IMR-90 (cell line): Measurements from ENCODE around the gene BTF3. TPM values are rescaled to one million over a fixed set of nuclear protein-coding genes. Genes with fewer than 3 reads are reported as not detected.

Experiments used
- ATAC-seq: fragments of 200-7000 bp; cut with Tn5 transposase; 2 replicates; pipeline ENCODE4 v1.9.1; 2020; ENCODE audit warnings: low read depth, mild to moderate bottlenecking, moderate library complexity
- BruUV-seq: library from RNA; stranded (reverse); fragments of 400-500 nt; replicated peaks from 2 replicates; lab custom pipeline; 2021; lab: Mats Ljungman, UMichigan
- CTCF ChIA-PET: fragments of 300-600 bp; formaldehyde crosslinking; extraction: SDS; loops from one replicate; lab custom pipeline; 2021; ENCODE audit warnings: antibody characterized with exemption; lab: Yijun Ruan, JAX
- POLR2A ChIA-PET: fragments of 300-600 bp; sonication (Branson Sonifier 250); formaldehyde crosslinking; loops from one replicate; lab custom pipeline; 2022; ENCODE audit warnings: antibody characterized with exemption; ENCODE audit not compliant: unreplicated experiment; lab: Charles Lee
- DNase-seq: peaks from one replicate; pipeline ENCODE4 v3.0.0; 2013
- H2AFZ ChIP-seq: replicated peaks from 2 replicates; pipeline ENCODE3; 2013; ENCODE audit warnings: low read length, mild to moderate bottlenecking; ENCODE audit not compliant: poor library complexity
- H2AK5ac ChIP-seq: 2 replicates; pipeline ENCODE4 v1.6.1; 2013; ENCODE audit warnings: low read depth, low read length, inconsistent platforms
- H2AK9ac ChIP-seq: replicated peaks from 2 replicates; pipeline ENCODE3; 2013; ENCODE audit warnings: mild to moderate bottlenecking, low read depth, low read length, moderate library complexity; ENCODE audit not compliant: poor library complexity
- H2BK120ac ChIP-seq: 2 replicates; pipeline ENCODE4 v1.6.1; 2013; ENCODE audit warnings: low read depth, low read length, inconsistent platforms
- H2BK15ac ChIP-seq: 3 replicates; pipeline ENCODE4 v1.6.1; 2013; ENCODE audit warnings: low read depth, low read length, inconsistent platforms
- H2BK20ac ChIP-seq: 2 replicates; pipeline ENCODE4 v1.6.1; 2013; ENCODE audit warnings: low read depth, mild to moderate bottlenecking, inconsistent platforms, low read length, moderate library complexity
- H2BK5ac ChIP-seq: 2 replicates; pipeline ENCODE4 v1.6.1; 2013; ENCODE audit warnings: mild to moderate bottlenecking, low read depth, low read length, inconsistent platforms; ENCODE audit not compliant: poor library complexity, severe bottlenecking
- H3K14ac ChIP-seq: replicated peaks from 2 replicates; pipeline ENCODE4 v1.6.1; 2013; ENCODE audit warnings: low read depth, low read length, inconsistent platforms
- H3K18ac ChIP-seq: 2 replicates; pipeline ENCODE4 v1.6.1; 2013; ENCODE audit warnings: low read depth, low read length, control low read depth
- H3K23ac ChIP-seq: 2 replicates; pipeline ENCODE4 v1.6.1; 2013; ENCODE audit warnings: low read depth, low read length, inconsistent platforms
- H3K27ac ChIP-seq: 2 replicates; pipeline ENCODE4 v1.5.1; 2013; ENCODE audit warnings: mild to moderate bottlenecking, control low read depth, low read length; ENCODE audit not compliant: insufficient read depth
- H3K27me3 ChIP-seq: 2 replicates; pipeline ENCODE4 v1.6.1; 2013; ENCODE audit warnings: low read length; ENCODE audit not compliant: control insufficient read depth, insufficient read depth
- H3K36me3 ChIP-seq: 2 replicates; pipeline ENCODE4 v1.6.1; 2013; ENCODE audit warnings: low read length, mixed read lengths; ENCODE audit not compliant: control insufficient read depth, insufficient read depth
- H3K4ac ChIP-seq: 2 replicates; pipeline ENCODE4 v1.6.1; 2013; ENCODE audit warnings: low read depth, low read length, inconsistent platforms
- H3K4me1 ChIP-seq: 2 replicates; pipeline ENCODE4 v1.6.1; 2013; ENCODE audit warnings: low read length, mixed read lengths; ENCODE audit not compliant: control insufficient read depth, insufficient read depth
- H3K4me2 ChIP-seq: 2 replicates; pipeline ENCODE4 v1.6.1; 2013; ENCODE audit warnings: low read depth, mild to moderate bottlenecking, control low read depth, low read length, moderate library complexity
- H3K4me3 ChIP-seq: 2 replicates; pipeline ENCODE4 v1.5.1; 2013; ENCODE audit warnings: low read depth, mild to moderate bottlenecking, control low read depth, low read length, moderate library complexity; ENCODE audit not compliant: insufficient read depth
- H3K56ac ChIP-seq: 2 replicates; pipeline ENCODE4 v1.6.1; 2013; ENCODE audit warnings: low read length, inconsistent platforms; ENCODE audit not compliant: insufficient read depth; ENCODE audit errors: extremely low read depth
- H3K79me1 ChIP-seq, 2 experiments: 2 replicates each; pipeline ENCODE4 v1.6.1; 2013; ENCODE audit warnings: low read length in 2 of 2, inconsistent platforms in 1 of 2, low read depth in 1 of 2
- H3K9ac ChIP-seq: 2 replicates; pipeline ENCODE4 v1.6.1; 2013; ENCODE audit warnings: low read depth, low read length, control low read depth
- H3K9me1 ChIP-seq: 2 replicates; pipeline ENCODE4 v1.6.1; 2013; ENCODE audit warnings: low read length, inconsistent platforms; ENCODE audit not compliant: insufficient read depth
- H3K9me3 ChIP-seq: 2 replicates; pipeline ENCODE4 v1.6.1; 2013; ENCODE audit warnings: low read length; ENCODE audit not compliant: control insufficient read depth, insufficient read depth
- H4K20me1 ChIP-seq: 2 replicates; pipeline ENCODE4 v1.6.1; 2013; ENCODE audit warnings: low read length, inconsistent platforms; ENCODE audit not compliant: insufficient read depth
- H4K5ac ChIP-seq: 2 replicates; pipeline ENCODE4 v1.6.1; 2013; ENCODE audit warnings: mild to moderate bottlenecking, low read depth, low read length, control low read depth
- H4K8ac ChIP-seq, 2 experiments: 2 replicates each; pipeline ENCODE4 v1.6.1; 2013; ENCODE audit warnings: low read depth in 2 of 2, low read length in 2 of 2, control low read depth in 1 of 2, inconsistent platforms in 1 of 2
- H4K91ac ChIP-seq: 2 replicates; pipeline ENCODE4 v1.6.1; 2013; ENCODE audit warnings: low read depth, low read length, inconsistent platforms; ENCODE audit not compliant: insufficient read depth
- BHLHE40 ChIP-seq: fragments of 150-350 bp; IDR thresholded peaks from 2 replicates; pipeline ENCODE4 v1.6.1; 2016; ENCODE audit warnings: mild to moderate bottlenecking, low read depth, low read length
- CEBPB ChIP-seq: IDR thresholded peaks from 2 replicates; pipeline ENCODE4 v1.6.1; 2012; ENCODE audit warnings: low read depth, low read length, improper control_type of control experiment
- CHD1 ChIP-seq: IDR thresholded peaks from 2 replicates; pipeline ENCODE4 v1.6.1; 2012; ENCODE audit warnings: low read depth, low read length, improper control_type of control experiment
- CTCF ChIP-seq: conservative IDR thresholded peaks from 2 replicates; pipeline ENCODE4 v1.5.1; 2012; ENCODE audit warnings: mild to moderate bottlenecking, low read depth, low read length, improper control_type of control experiment
- ELK1 ChIP-seq: fragments of 150-350 bp; IDR thresholded peaks from 2 replicates; pipeline ENCODE4 v1.6.1; 2016; ENCODE audit warnings: low read depth, mild to moderate bottlenecking, low read length, moderate library complexity, borderline replicate concordance
- FOS ChIP-seq: fragments of 150-350 bp; IDR thresholded peaks from 2 replicates; pipeline ENCODE4 v1.6.1; 2016; ENCODE audit warnings: low read depth, low read length
- MAFK ChIP-seq: IDR thresholded peaks from 2 replicates; pipeline ENCODE4 v1.6.1; 2012; ENCODE audit warnings: low read depth, low read length, improper control_type of control experiment
- MAZ ChIP-seq: IDR thresholded peaks from 2 replicates; pipeline ENCODE4 v1.6.1; 2012; ENCODE audit warnings: low read depth, mild to moderate bottlenecking, low read length, improper control_type of control experiment, moderate library complexity, borderline replicate concordance
- MXI1 ChIP-seq: IDR thresholded peaks from 2 replicates; pipeline ENCODE4 v1.6.1; 2012; ENCODE audit warnings: low read depth, mild to moderate bottlenecking, low read length, moderate library complexity, borderline replicate concordance
- NFE2L2 ChIP-seq: fragments of 150-350 bp; IDR thresholded peaks from 2 replicates; pipeline ENCODE4 v1.6.1; 2016; ENCODE audit warnings: low read depth, mild to moderate bottlenecking, low read length
- POLR2A ChIP-seq: IDR thresholded peaks from 2 replicates; pipeline ENCODE4 v1.6.1; 2012; ENCODE audit warnings: mild to moderate bottlenecking, low read depth, low read length
- RAD21 ChIP-seq: IDR thresholded peaks from 2 replicates; pipeline ENCODE4 v1.6.1; 2012; ENCODE audit warnings: low read length, improper control_type of control experiment
- RCOR1 ChIP-seq: IDR thresholded peaks from 2 replicates; pipeline ENCODE4 v1.6.1; 2012; ENCODE audit warnings: mild to moderate bottlenecking, low read length, improper control_type of control experiment; ENCODE audit not compliant: insufficient replicate concordance
- RFX5 ChIP-seq: IDR thresholded peaks from 2 replicates; pipeline ENCODE4 v1.8.0; 2012; ENCODE audit warnings: low read depth, mild to moderate bottlenecking, low read length, moderate library complexity
- SMC3 ChIP-seq: fragments of 150-350 bp; IDR thresholded peaks from 2 replicates; pipeline ENCODE4 v1.6.1; 2016; ENCODE audit warnings: low read depth, mild to moderate bottlenecking, antibody characterized with exemption, low read length, moderate library complexity
- USF2 ChIP-seq: fragments of 150-350 bp; IDR thresholded peaks from 2 replicates; pipeline ENCODE4 v1.6.1; 2017; ENCODE audit warnings: mild to moderate bottlenecking, antibody characterized with exemption, low read length, low read depth
- WGBS, 2 experiments: methylation state at CpG; one replicate each; pipeline versions ENCODE4 v1.1.5 to v1.1.7; 2013; ENCODE audit warnings: missing lambda C conversion rate in 2 of 2; ENCODE audit not compliant: insufficient read length in 1 of 2; ENCODE audit errors: extremely low coverage in 2 of 2; 5-methylcytosine and 5-hydroxymethylcytosine counted together
- dilution Hi-C: fragments of 300-500 bp; cut with HindIII; formaldehyde crosslinking; loops from one replicate; pipeline ENCODE4 v1.14.3; 2018; ENCODE audit warnings: low sequenced_read_pairs; ENCODE audit not compliant: unreplicated experiment
- in situ Hi-C: fragments of 300-500 bp; cut with MboI; formaldehyde crosslinking; loops from 3 replicates; pipeline ENCODE4 v1.14.3; 2019; ENCODE audit warnings: low sequenced_read_pairs, inconsistent platforms, mixed read lengths
- intact Hi-C: fragments of 100-400 bp; cut with micrococcal nuclease; formaldehyde crosslinking; loops from 2 replicates; pipeline ENCODE4 v1.10.0; 2022
- polyA plus RNA-seq, 3 experiments: library from polyadenylated mRNA; depleted of rRNA; stranded (reverse); fragments of >200 nt; gene quantifications; 2 replicates each; pipeline ENCODE4 v1.2.3, GENCODE V29; 2012; ENCODE audit warnings: low replicate concordance in 1 of 3
- total RNA-seq: library from RNA; depleted of rRNA; stranded (reverse); fragments of >200 nt; gene quantifications from 2 replicates; pipeline ENCODE4 v1.2.3, GENCODE V29; 2012

The BTF3 gene
- total and polyA plus RNA-seq, 2 of the 4 experiments (the other 2 are of a cell fraction), result 225 to 443 TPM

GRCh38 chr5:73459366-73459765 is 38.9 kb upstream of the BTF3 start:
- ATAC-seq (no peak), DNase-seq (peak; percentile 52)
- Histone ChIP-seq H2BK15ac (no peak overlapping the region), H3K4me2 (no peak overlapping the region), H4K8ac (no peak overlapping the region), H3K4ac (no peak overlapping the region), H3K9me1 (no peaks in the 10 kb centered on the region), H3K4me1 (no peaks in the 10 kb centered on the region), H4K91ac (no peak overlapping the region), H3K14ac (no peak overlapping the region), H3K27me3 (peaks cover 3% of the 10 kb centered on the region), H2AFZ (no peak overlapping the region), H3K23ac (no peak overlapping the region), H4K5ac (no peak overlapping the region), H3K18ac (no peak overlapping the region), H3K79me1 (no peaks in the 10 kb centered on the region), H3K9ac (no peak overlapping the region), H3K4me3 (no peak overlapping the region), H2BK120ac (no peak overlapping the region), H2BK20ac (no peak overlapping the region), H3K36me3 (no peaks in the 10 kb centered on the region), H3K27ac (no peak overlapping the region), H2BK5ac (no peak overlapping the region), H4K20me1 (no peaks in the 10 kb centered on the region), H2AK5ac (no peak overlapping the region), H3K56ac (no peak overlapping the region), H3K9me3 (no peaks in the 10 kb centered on the region), H2AK9ac (no peak overlapping the region)
- ChIA-PET CTCF (no interaction called here), POLR2A (no interaction called here)
- no peak for TF ChIP-seq RCOR1
- no peak for TF ChIP-seq RFX5
- TF ChIP-seq MXI1, result no peak
- TF ChIP-seq ELK1, result no peak
- TF ChIP-seq CTCF, result no peak
- no peak for TF ChIP-seq USF2
- no peak for TF ChIP-seq MAZ
- no peak for TF ChIP-seq NFE2L2
- TF ChIP-seq BHLHE40, result no peak
- no peak for TF ChIP-seq SMC3
- no peak for TF ChIP-seq RAD21
- TF ChIP-seq CHD1, result no peak
- no peak for TF ChIP-seq POLR2A
- no peak for TF ChIP-seq MAFK
- no peak for TF ChIP-seq CEBPB
- no peak for TF ChIP-seq FOS
- dilution Hi-C loops (no loop called here), intact Hi-C loops (loop anchor here (10.0 kb wide), 1 partner anchor 535 kb away; no protein-coding TSS in a partner anchor), in situ Hi-C loops (no loop called here)
- no CpG with 5 or more reads among the region's 1 CpG for WGBS, 2 experiments
- no TSS peak for BruUV-seq
